Fibroblast of lung (primary cell): ENCODE data around the gene LARP7.

Source experiments
- CTCF ChIP-seq, 2 donors: IDR thresholded peaks in 1 of 2; conservative IDR thresholded peaks in 1 of 2; 1 replicate in 1 of 2; 2 replicates in 1 of 2; pipeline ENCODE4 v1.5.1; 2011 to 2012; ENCODE audit warnings: low read length in 2 of 2, control low read depth in 1 of 2, inconsistent platforms in 1 of 2, low read depth in 1 of 2, mild to moderate bottlenecking in 1 of 2
- EZH2 ChIP-seq: IDR thresholded peaks from 2 replicates; pipeline ENCODE4 v1.5.1; 2012; ENCODE audit warnings: low read length, control low read depth, mild to moderate bottlenecking; ENCODE audit errors: missing control alignments

- no peak for TF ChIP-seq EZH2
- no peak for TF ChIP-seq CTCF (conservative IDR thresholded peaks at IDR 0.05 in 1 of 2, IDR thresholded peaks at IDR 0.05 in 1 of 2; ENCODE audit: low read depth in 1 of 2, low read length in 2 of 2)
Measured at GRCh38 chr4:112626228-112626627, 10.7 kb upstream of the LARP7 start.
